Effector memory CD8-positive, alpha-beta T cell (primary cell): ENCODE measurements around the gene OR2H1.

ENCODE experiments used
- ATAC-seq: fragments of 150-1000 bp; cut with Tn5 transposase; replicated peaks from 2 replicates; pipeline ENCODE4 v1.10.0; 2021; ENCODE audit warnings: mild to moderate bottlenecking, moderate library complexity
- DNase-seq, 3 experiments: peaks; one replicate each; pipeline ENCODE4 v3.0.0; 2021
- H3K27ac Mint-ChIP-seq, 2 donors: one replicate each; pipeline ENCODE4 v1.8.0; 2022; ENCODE audit warnings: mild to moderate bottlenecking in 2 of 2, mixed read lengths in 2 of 2, moderate library complexity in 2 of 2
- H3K27me3 Mint-ChIP-seq, 2 donors: one replicate each; pipeline ENCODE4 v1.8.0; 2022; ENCODE audit warnings: mixed read lengths in 2 of 2
- H3K36me3 Mint-ChIP-seq: one replicate; pipeline ENCODE4 v1.8.0; 2022; ENCODE audit warnings: mild to moderate bottlenecking, moderate library complexity, mixed read lengths; ENCODE audit not compliant: insufficient read depth
- H3K4me1 Mint-ChIP-seq, 2 donors: one replicate each; pipeline ENCODE4 v1.8.0; 2022; ENCODE audit warnings: low read depth in 2 of 2, mixed read lengths in 2 of 2
- H3K4me3 Mint-ChIP-seq, 2 donors: one replicate each; pipeline ENCODE4 v1.8.0; 2022; ENCODE audit warnings: mild to moderate bottlenecking in 2 of 2, mixed read lengths in 2 of 2, moderate library complexity in 2 of 2
- H3K9me3 Mint-ChIP-seq, 2 donors: one replicate each; pipeline ENCODE4 v1.8.0; 2022; ENCODE audit warnings: mixed read lengths in 2 of 2

The OR2H1 gene

DNA sequence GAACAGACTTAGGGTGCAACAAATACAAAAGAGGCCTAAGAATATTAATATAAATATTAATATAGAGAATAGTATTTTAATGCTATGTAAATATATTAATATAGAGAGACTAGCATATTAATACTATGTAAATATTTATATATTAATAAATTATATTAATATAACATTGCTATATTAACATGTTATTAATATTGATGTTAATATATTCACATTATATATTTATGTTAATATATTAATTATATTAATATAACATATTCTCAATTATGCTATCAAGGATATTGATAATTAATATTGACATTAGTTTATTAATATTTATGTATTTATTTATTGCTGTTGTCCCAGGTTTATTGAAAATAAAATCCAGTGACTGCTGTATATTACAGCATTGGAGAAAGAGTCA, 31.9 kb downstream of the OR2H1 start:
- DNase-seq (no peak), ATAC-seq (no peak)
- no peak overlapping the region for H3K27ac Mint-ChIP-seq
- peaks cover 39 to 43% of the 10 kb centered on the region in 2 donors for H3K27me3 Mint-ChIP-seq
- no peak overlapping the region for H3K4me3 Mint-ChIP-seq
- no peaks in the 10 kb centered on the region for H3K4me1 Mint-ChIP-seq
- H3K36me3 Mint-ChIP-seq: no peaks in the 10 kb centered on the region
- H3K9me3 Mint-ChIP-seq: no peaks in the 10 kb centered on the region

DNA sequence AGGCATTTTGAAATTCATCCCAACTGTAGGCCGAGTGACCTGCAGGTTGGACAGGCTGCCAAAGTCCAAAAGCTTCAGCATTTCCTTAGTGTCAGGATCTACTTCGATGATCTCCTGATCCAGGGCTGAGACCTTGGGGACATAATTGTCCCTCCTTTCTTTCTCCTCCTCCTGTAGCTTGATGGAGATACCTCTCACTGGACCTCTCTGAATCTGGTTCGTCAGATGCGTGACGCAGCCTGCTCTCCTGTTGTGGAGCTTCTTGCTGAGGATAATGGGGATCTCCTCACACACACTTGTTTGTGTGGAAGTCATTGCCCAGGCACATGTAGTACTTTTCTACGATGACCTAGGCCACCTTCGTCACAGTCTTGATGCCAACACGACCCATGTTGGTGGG, 32.3 kb downstream of the OR2H1 start:
- ATAC-seq (no peak), DNase-seq (no peak)
- Mint-ChIP-seq H3K4me1 (no peaks in the 10 kb centered on the region), H3K27me3 (peaks cover 39 to 43% of the 10 kb centered on the region in 2 donors), H3K4me3 (no peak overlapping the region), H3K36me3 (no peaks in the 10 kb centered on the region), H3K9me3 (no peaks in the 10 kb centered on the region), H3K27ac (no peak overlapping the region)

DNA sequence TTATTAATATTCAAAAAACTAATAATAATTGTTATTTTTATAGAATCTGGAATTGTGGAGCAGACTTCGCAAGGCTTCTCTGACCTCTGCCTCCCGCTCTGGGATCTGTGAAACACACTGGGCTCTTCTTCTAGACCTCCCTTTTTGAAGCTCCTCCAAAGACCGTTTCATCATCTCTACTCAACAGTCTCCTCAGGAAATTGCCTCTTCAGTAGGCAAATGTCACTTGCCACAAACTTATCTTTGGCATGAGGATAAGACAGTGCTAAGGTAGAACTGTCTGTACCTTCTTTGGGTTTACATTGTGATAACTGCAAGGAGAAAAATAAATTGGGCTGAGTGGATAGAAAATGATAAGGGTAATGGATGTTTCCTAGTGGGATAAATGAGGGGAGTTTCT, 33.1 kb downstream of the OR2H1 start:
- DNase-seq: no peak
- peaks cover 44 to 47% of the 10 kb centered on the region in 2 donors for H3K27me3 Mint-ChIP-seq
- no peaks in the 10 kb centered on the region for H3K9me3 Mint-ChIP-seq
- H3K27ac Mint-ChIP-seq: no peak overlapping the region
- no peaks in the 10 kb centered on the region for H3K36me3 Mint-ChIP-seq
- ATAC-seq: no peak
- no peaks in the 10 kb centered on the region for H3K4me1 Mint-ChIP-seq
- H3K4me3 Mint-ChIP-seq: no peak overlapping the region

- no peak overlapping the region for H3K27ac Mint-ChIP-seq
- no peak overlapping the region for H3K4me3 Mint-ChIP-seq
- H3K27me3 Mint-ChIP-seq: peaks cover 47 to 49% of the 10 kb centered on the region in 2 donors
- ATAC-seq: no peak
- DNase-seq: no peak
- no peaks in the 10 kb centered on the region for H3K9me3 Mint-ChIP-seq
- no peaks in the 10 kb centered on the region for H3K36me3 Mint-ChIP-seq
- H3K4me1 Mint-ChIP-seq: no peaks in the 10 kb centered on the region
These were observed 33.6 kb downstream of the OR2H1 start for GRCh38 chr6:29490552-29490951.

GRCh38 chr6:29491574-29491973, 34.6 kb downstream of the OR2H1 start:
- ATAC-seq: no peak
- no peaks in the 10 kb centered on the region for H3K9me3 Mint-ChIP-seq
- DNase-seq: no peak
- H3K27me3 Mint-ChIP-seq: peaks cover 43% of the 10 kb centered on the region in 2 donors
- H3K4me3 Mint-ChIP-seq: no peak overlapping the region
- no peaks in the 10 kb centered on the region for H3K36me3 Mint-ChIP-seq
- H3K4me1 Mint-ChIP-seq: no peaks in the 10 kb centered on the region
- no peak overlapping the region for H3K27ac Mint-ChIP-seq

DNA sequence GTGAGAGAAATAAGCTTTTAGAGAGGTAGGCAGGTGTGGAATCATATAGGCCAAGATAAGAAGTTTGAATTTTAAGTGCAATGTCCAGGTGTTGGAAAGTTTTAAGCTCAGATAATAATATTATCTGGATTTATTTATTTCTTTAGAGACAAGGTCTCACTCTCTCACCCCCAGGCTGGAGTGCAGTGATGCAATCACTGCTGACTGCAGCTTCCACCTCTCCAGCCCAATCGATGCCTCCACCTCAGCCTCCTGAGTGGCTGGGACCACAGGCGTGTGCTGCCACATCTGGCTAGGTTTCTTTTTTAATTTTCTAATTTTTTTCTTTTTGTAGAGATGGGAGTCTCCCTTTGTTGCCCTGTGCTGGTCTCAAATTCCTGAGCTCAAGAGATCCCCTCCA, 36.3 kb downstream of the OR2H1 start:
- DNase-seq (no peak), ATAC-seq (no peak)
- Mint-ChIP-seq H3K27ac (no peak overlapping the region), H3K4me1 (no peaks in the 10 kb centered on the region), H3K27me3 (peaks cover 42 to 43% of the 10 kb centered on the region in 2 donors), H3K9me3 (no peaks in the 10 kb centered on the region), H3K4me3 (no peak overlapping the region), H3K36me3 (no peaks in the 10 kb centered on the region)

- H3K4me3 Mint-ChIP-seq: no peak overlapping the region
These were observed 37.2 kb downstream of the OR2H1 start for GRCh38 chr6:29494131-29494530.

DNA sequence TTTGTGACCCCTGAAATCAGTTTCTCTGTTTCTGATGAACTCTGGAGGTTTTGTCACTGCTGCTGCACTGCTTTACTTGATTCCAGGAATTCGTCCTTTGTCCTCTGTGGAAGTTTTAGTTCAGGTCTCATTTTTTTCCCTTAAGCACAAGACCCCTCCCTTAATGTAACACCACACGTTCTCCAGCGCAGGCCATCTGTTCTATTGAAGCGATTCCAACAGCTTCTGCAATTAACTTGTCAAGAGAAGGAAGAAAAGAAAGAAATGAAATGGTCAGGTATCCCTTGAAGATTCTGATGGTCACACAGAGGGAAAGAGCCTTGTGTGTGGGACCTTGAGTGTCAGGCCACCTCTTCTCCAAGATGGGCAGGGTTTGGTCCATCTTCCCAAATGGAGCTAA, 38.6 kb downstream of the OR2H1 start:
- Mint-ChIP-seq H3K27me3 (peaks cover 40 to 53% of the 10 kb centered on the region in 2 donors), H3K36me3 (no peaks in the 10 kb centered on the region), H3K4me1 (no peaks in the 10 kb centered on the region), H3K9me3 (no peaks in the 10 kb centered on the region), H3K4me3 (no peak overlapping the region), H3K27ac (no peak overlapping the region)
- ATAC-seq (no peak), DNase-seq (no peak)

More at GRCh38 chr6:29494131-29494530, 37.2 kb downstream of the OR2H1 start:
- ATAC-seq: no peak
- H3K9me3 Mint-ChIP-seq: no peaks in the 10 kb centered on the region
- no peak overlapping the region for H3K27ac Mint-ChIP-seq
- H3K4me1 Mint-ChIP-seq: no peaks in the 10 kb centered on the region
- no peak for DNase-seq
- peaks cover 42 to 49% of the 10 kb centered on the region in 2 donors for H3K27me3 Mint-ChIP-seq
- no peaks in the 10 kb centered on the region for H3K36me3 Mint-ChIP-seq

GRCh38 chr6:29496961-29497360, 40.0 kb downstream of the OR2H1 start:
- H3K27ac Mint-ChIP-seq: no peak overlapping the region
- no peak for ATAC-seq
- peaks cover 45 to 50% of the 10 kb centered on the region in 2 donors for H3K27me3 Mint-ChIP-seq
- DNase-seq: no peak
- no peak overlapping the region for H3K4me3 Mint-ChIP-seq
- H3K4me1 Mint-ChIP-seq: no peaks in the 10 kb centered on the region
- no peaks in the 10 kb centered on the region for H3K36me3 Mint-ChIP-seq
- H3K9me3 Mint-ChIP-seq: no peaks in the 10 kb centered on the region

GRCh38 chr6:29499704-29500103, 42.7 kb downstream of the OR2H1 start:
- Mint-ChIP-seq H3K4me3 (no peak overlapping the region), H3K4me1 (no peaks in the 10 kb centered on the region), H3K36me3 (no peaks in the 10 kb centered on the region), H3K27ac (no peak overlapping the region), H3K9me3 (no peaks in the 10 kb centered on the region), H3K27me3 (peaks cover 55 to 64% of the 10 kb centered on the region in 2 donors)
- ATAC-seq: no peak
- no peak for DNase-seq

DNA sequence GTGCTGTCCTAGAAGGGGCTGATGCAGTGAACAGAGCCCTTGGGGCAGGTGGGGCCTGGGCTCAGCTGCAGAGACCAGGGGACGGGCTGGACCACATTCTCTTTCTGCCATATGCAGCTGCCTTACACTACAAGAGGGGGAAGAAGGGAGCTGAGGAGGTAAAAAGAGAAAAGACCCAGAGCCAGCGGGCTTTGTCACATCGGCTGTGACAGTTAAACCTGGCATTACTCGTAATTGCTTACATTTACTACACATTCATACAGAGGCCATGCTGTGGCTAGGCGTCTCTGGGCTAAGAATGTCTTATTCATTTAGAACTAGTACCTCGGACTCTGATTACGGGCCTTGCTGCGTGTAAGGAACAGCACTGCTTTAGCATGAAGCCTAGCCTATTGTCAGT, 43.6 kb downstream of the OR2H1 start:
- no peak overlapping the region for H3K27ac Mint-ChIP-seq
- no peak overlapping the region for H3K4me3 Mint-ChIP-seq
- peaks cover 47 to 60% of the 10 kb centered on the region in 2 donors for H3K27me3 Mint-ChIP-seq
- no peaks in the 10 kb centered on the region for H3K36me3 Mint-ChIP-seq
- no peaks in the 10 kb centered on the region for H3K9me3 Mint-ChIP-seq
- no peaks in the 10 kb centered on the region for H3K4me1 Mint-ChIP-seq
- DNase-seq: no peak
- ATAC-seq: no peak

DNA sequence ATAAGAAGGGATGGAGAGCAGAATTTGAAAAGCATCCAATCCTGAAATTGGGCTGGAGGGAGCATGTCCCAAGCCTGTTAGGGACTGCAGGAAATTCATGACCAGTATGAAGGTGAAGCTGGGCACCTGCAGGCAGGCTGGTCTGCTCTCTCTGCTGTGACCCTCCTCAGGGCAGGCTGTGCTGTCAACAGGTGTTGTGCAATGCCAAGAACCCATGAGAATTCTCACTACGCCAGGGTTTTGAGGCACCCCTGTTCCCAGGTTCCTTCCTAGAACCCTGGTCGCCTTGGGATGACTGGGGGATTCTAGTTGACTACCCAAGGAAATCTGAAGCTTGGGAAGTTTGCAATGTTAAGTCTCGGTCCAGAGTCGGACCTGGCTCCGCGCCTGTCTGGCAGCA, 44.2 kb downstream of the OR2H1 start:
- peaks cover 45 to 64% of the 10 kb centered on the region in 2 donors for H3K27me3 Mint-ChIP-seq

GRCh38 chr6:29502181-29502580, 45.2 kb downstream of the OR2H1 start:
- Mint-ChIP-seq H3K9me3 (no peaks in the 10 kb centered on the region), H3K27ac (no peak overlapping the region), H3K4me1 (no peaks in the 10 kb centered on the region), H3K27me3 (peaks cover 39 to 63% of the 10 kb centered on the region in 2 donors), H3K4me3 (no peak overlapping the region), H3K36me3 (no peaks in the 10 kb centered on the region)
- DNase-seq (no peak), ATAC-seq (no peak)

More for the DNA sequence above, 44.2 kb downstream of the OR2H1 start:
- Mint-ChIP-seq H3K4me3 (no peak overlapping the region), H3K4me1 (no peaks in the 10 kb centered on the region), H3K36me3 (no peaks in the 10 kb centered on the region), H3K27ac (no peak overlapping the region), H3K9me3 (no peaks in the 10 kb centered on the region)
- DNase-seq: no peak
- ATAC-seq: no peak

DNA sequence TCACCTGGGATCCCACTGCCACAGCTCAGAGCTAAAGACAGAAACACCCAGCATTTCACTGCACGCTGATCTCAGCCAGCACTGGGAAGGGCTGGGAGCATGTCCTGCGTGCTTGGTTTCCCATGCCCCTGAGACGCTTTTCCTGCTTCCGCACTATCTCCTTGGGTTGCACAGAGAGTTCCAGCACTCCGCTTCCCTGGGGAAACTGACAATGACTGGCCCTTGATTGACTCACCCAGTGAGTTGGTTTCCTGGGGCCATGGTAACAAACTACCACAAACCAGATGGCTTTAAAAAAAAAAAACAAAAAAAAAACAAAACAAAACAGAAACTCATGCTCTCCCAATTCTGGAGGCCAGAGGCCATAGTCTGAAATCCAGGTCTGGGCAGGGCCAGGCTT, 45.6 kb downstream of the OR2H1 start:
- H3K4me3 Mint-ChIP-seq: no peak overlapping the region
- no peaks in the 10 kb centered on the region for H3K9me3 Mint-ChIP-seq
- H3K27ac Mint-ChIP-seq: no peak overlapping the region
- no peak for DNase-seq
- ATAC-seq: no peak
- H3K36me3 Mint-ChIP-seq: no peaks in the 10 kb centered on the region
- H3K4me1 Mint-ChIP-seq: no peaks in the 10 kb centered on the region
- H3K27me3 Mint-ChIP-seq: peaks cover 36 to 63% of the 10 kb centered on the region in 2 donors

GRCh38 chr6:29504961-29505360, 48.0 kb downstream of the OR2H1 start:
- Mint-ChIP-seq H3K27me3 (peaks cover 33 to 85% of the 10 kb centered on the region in 2 donors), H3K9me3 (no peaks in the 10 kb centered on the region), H3K27ac (no peak overlapping the region), H3K36me3 (no peaks in the 10 kb centered on the region), H3K4me1 (no peaks in the 10 kb centered on the region), H3K4me3 (no peak overlapping the region)
- DNase-seq (no peak), ATAC-seq (no peak)
